WTC11 (cell line): ENCODE data around the gene ENDOV.

Experiments used
- CBFB ChIP-seq: sonication (generic); formaldehyde crosslinking; IDR thresholded peaks from 2 replicates; pipeline ENCODE4 v1.8.1; 2022; ENCODE audit warnings: mild to moderate bottlenecking, low read depth, missing genetic modification reagents
- CREM ChIP-seq: sonication (generic); formaldehyde crosslinking; IDR thresholded peaks from 2 replicates; pipeline ENCODE4 v1.8.1; 2022; ENCODE audit warnings: mild to moderate bottlenecking, missing genetic modification reagents, moderate library complexity
- FOXK1 ChIP-seq: sonication (generic); formaldehyde crosslinking; IDR thresholded peaks from 2 replicates; pipeline ENCODE4 v1.8.0; 2022; ENCODE audit warnings: mild to moderate bottlenecking, moderate library complexity, missing genetic modification reagents
- IRF1 ChIP-seq: sonication (generic); formaldehyde crosslinking; IDR thresholded peaks from 2 replicates; pipeline ENCODE4 v1.8.0; 2023; ENCODE audit warnings: missing genetic modification reagents
- MAX ChIP-seq: sonication (generic); formaldehyde crosslinking; IDR thresholded peaks from 2 replicates; pipeline ENCODE4 v1.8.0; 2022; ENCODE audit warnings: mild to moderate bottlenecking, missing genetic modification reagents
- NR3C1 ChIP-seq: sonication (generic); formaldehyde crosslinking; conservative IDR thresholded peaks from 2 replicates; pipeline ENCODE4 v1.8.1; 2023; ENCODE audit warnings: low read depth, mild to moderate bottlenecking, missing genetic modification reagents
- TEAD4 ChIP-seq: sonication (generic); formaldehyde crosslinking; IDR thresholded peaks from 2 replicates; pipeline ENCODE4 v1.8.0; 2022; ENCODE audit warnings: mild to moderate bottlenecking, missing genetic modification reagents
- ZNF263 ChIP-seq: sonication (generic); formaldehyde crosslinking; IDR thresholded peaks from 2 replicates; pipeline ENCODE4 v1.8.1; 2022; ENCODE audit warnings: low read depth, mild to moderate bottlenecking, moderate library complexity, missing genetic modification reagents
- ZNF396 ChIP-seq: fragments of 250-450 bp; sonication (Bioruptor Pico); IDR thresholded peaks from 2 replicates; pipeline ENCODE4 v1.8.0; 2021; ENCODE audit warnings: mild to moderate bottlenecking, moderate library complexity, borderline replicate concordance
- ZNF671 ChIP-seq: fragments of 250-450 bp; sonication (Bioruptor Pico); IDR thresholded peaks from 2 replicates; pipeline ENCODE4 v1.8.0; 2021; ENCODE audit warnings: mild to moderate bottlenecking
- TF ChIP-seq, protein P1 (sequence below): fragments of 200-600 bp; IDR thresholded peaks from 2 replicates; pipeline ENCODE4 v1.8.0; 2022; ENCODE audit warnings: antibody characterized with exemption
- TF ChIP-seq, protein P2 (sequence below): sonication (generic); formaldehyde crosslinking; IDR thresholded peaks from 2 replicates; pipeline ENCODE4 v1.8.1; 2023; ENCODE audit warnings: mild to moderate bottlenecking, missing genetic modification reagents, borderline replicate concordance

- no peak for TF ChIP-seq ZNF671
- TF ChIP-seq, protein P1, sequence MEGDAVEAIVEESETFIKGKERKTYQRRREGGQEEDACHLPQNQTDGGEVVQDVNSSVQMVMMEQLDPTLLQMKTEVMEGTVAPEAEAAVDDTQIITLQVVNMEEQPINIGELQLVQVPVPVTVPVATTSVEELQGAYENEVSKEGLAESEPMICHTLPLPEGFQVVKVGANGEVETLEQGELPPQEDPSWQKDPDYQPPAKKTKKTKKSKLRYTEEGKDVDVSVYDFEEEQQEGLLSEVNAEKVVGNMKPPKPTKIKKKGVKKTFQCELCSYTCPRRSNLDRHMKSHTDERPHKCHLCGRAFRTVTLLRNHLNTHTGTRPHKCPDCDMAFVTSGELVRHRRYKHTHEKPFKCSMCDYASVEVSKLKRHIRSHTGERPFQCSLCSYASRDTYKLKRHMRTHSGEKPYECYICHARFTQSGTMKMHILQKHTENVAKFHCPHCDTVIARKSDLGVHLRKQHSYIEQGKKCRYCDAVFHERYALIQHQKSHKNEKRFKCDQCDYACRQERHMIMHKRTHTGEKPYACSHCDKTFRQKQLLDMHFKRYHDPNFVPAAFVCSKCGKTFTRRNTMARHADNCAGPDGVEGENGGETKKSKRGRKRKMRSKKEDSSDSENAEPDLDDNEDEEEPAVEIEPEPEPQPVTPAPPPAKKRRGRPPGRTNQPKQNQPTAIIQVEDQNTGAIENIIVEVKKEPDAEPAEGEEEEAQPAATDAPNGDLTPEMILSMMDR: no peak
- no peak for TF ChIP-seq IRF1 (CRISPR knock-in tag)
- no peak for TF ChIP-seq TEAD4 (CRISPR knock-in tag)
- TF ChIP-seq NR3C1: no peak
- TF ChIP-seq CREM (CRISPR knock-in tag): no peak
- TF ChIP-seq CBFB (CRISPR knock-in tag): no peak
- TF ChIP-seq, protein P2, sequence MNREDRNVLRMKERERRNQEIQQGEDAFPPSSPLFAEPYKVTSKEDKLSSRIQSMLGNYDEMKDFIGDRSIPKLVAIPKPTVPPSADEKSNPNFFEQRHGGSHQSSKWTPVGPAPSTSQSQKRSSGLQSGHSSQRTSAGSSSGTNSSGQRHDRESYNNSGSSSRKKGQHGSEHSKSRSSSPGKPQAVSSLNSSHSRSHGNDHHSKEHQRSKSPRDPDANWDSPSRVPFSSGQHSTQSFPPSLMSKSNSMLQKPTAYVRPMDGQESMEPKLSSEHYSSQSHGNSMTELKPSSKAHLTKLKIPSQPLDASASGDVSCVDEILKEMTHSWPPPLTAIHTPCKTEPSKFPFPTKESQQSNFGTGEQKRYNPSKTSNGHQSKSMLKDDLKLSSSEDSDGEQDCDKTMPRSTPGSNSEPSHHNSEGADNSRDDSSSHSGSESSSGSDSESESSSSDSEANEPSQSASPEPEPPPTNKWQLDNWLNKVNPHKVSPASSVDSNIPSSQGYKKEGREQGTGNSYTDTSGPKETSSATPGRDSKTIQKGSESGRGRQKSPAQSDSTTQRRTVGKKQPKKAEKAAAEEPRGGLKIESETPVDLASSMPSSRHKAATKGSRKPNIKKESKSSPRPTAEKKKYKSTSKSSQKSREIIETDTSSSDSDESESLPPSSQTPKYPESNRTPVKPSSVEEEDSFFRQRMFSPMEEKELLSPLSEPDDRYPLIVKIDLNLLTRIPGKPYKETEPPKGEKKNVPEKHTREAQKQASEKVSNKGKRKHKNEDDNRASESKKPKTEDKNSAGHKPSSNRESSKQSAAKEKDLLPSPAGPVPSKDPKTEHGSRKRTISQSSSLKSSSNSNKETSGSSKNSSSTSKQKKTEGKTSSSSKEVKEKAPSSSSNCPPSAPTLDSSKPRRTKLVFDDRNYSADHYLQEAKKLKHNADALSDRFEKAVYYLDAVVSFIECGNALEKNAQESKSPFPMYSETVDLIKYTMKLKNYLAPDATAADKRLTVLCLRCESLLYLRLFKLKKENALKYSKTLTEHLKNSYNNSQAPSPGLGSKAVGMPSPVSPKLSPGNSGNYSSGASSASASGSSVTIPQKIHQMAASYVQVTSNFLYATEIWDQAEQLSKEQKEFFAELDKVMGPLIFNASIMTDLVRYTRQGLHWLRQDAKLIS (CRISPR knock-in tag): no peak
- no peak for TF ChIP-seq ZNF396
- no peak for TF ChIP-seq FOXK1 (CRISPR knock-in tag)
- TF ChIP-seq ZNF263 (CRISPR knock-in tag): no peak
- TF ChIP-seq MAX (CRISPR knock-in tag): no peak
Measured at GRCh38 chr17:80423536-80424225, 8.7 kb downstream of the ENDOV start.
